Measurements from ENCODE around the gene PCDH19.

Gene PCDH19

DNA sequence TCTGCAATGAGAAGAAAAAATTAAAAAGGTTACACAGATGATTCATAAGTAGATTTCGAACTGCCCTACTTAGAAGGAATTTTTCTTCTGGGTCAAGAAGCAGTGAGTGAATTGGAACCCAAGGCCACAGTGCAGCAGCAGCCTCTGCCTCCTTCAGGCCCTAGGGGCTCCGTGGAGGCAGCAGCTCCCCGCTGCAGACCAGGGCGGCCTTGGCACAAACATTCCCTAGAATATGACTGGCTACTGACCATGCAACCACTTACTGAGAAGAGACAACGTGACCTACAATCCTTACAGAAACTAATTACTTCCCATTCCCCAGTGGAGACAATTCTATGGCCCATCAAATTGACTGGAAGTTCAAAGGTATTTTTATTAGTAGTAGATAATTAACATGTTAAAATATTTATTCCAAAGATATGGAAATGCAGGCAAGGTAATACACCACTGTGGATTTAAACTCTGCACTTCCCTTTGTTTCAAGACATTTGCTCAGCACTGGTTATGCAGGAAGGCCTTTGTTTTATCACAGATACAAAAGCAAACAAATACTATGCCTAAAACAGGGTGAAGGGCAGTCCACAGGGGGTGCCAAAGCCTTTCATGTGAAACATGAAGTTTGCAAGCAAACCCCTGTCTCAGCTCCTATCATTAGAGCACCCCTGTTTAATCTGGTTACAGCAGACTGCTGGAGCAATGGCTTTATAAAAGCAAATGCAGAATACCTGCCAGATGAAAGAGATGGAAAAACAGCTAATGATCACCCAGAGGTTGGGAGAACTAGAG is 59.2 kb downstream of the PCDH19 start:
- H3K9me3 ChIP-seq (ENCODE audit: insufficient read depth, low read length), result no peaks in the 10 kb centered on the region
- no peaks in the 10 kb centered on the region for H3K79me2 ChIP-seq (ENCODE audit: insufficient read depth, low read length)
- no peak overlapping the region for H2AFZ ChIP-seq (ENCODE audit: low read depth, low read length, severe bottlenecking)
- TF ChIP-seq, protein P1, sequence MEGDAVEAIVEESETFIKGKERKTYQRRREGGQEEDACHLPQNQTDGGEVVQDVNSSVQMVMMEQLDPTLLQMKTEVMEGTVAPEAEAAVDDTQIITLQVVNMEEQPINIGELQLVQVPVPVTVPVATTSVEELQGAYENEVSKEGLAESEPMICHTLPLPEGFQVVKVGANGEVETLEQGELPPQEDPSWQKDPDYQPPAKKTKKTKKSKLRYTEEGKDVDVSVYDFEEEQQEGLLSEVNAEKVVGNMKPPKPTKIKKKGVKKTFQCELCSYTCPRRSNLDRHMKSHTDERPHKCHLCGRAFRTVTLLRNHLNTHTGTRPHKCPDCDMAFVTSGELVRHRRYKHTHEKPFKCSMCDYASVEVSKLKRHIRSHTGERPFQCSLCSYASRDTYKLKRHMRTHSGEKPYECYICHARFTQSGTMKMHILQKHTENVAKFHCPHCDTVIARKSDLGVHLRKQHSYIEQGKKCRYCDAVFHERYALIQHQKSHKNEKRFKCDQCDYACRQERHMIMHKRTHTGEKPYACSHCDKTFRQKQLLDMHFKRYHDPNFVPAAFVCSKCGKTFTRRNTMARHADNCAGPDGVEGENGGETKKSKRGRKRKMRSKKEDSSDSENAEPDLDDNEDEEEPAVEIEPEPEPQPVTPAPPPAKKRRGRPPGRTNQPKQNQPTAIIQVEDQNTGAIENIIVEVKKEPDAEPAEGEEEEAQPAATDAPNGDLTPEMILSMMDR (IDR thresholded peaks at IDR 0.05; ENCODE audit: insufficient read depth, low read length, poor library complexity, severe bottlenecking), result no peak
- TF ChIP-seq EZH2phosphoT487 (conservative IDR thresholded peaks at IDR 0.05; ENCODE audit: low read length), result no peak
- no peak overlapping the region for H3K9ac ChIP-seq (ENCODE audit: low read length)
- no peak overlapping the region for H3K4me2 ChIP-seq (ENCODE audit: low read depth, low read length, poor library complexity, severe bottlenecking)
- H3K4me3 ChIP-seq (ENCODE audit: insufficient read depth, low read length, poor library complexity, severe bottlenecking), result no peak overlapping the region
- no peaks in the 10 kb centered on the region for H3K9me2 ChIP-seq (replicated peaks; ENCODE audit: insufficient read depth, low read length)
- H3K27me3 ChIP-seq (ENCODE audit: low read length), result no peaks in the 10 kb centered on the region
- no peaks in the 10 kb centered on the region for H3F3A ChIP-seq (ENCODE audit: insufficient read depth)
- H3K27ac ChIP-seq (ENCODE audit: low read depth, low read length), result no peak overlapping the region
- no peaks in the 10 kb centered on the region for H3K36me3 ChIP-seq (ENCODE audit: low read length)
- no peaks in the 10 kb centered on the region for H4K20me1 ChIP-seq (ENCODE audit: low read depth, low read length)

- H3K9me2 ChIP-seq (replicated peaks; ENCODE audit: insufficient read depth, low read length), result no peaks in the 10 kb centered on the region
- H3K27me3 ChIP-seq (ENCODE audit: low read length), result no peaks in the 10 kb centered on the region
- H3K4me2 ChIP-seq (ENCODE audit: low read depth, low read length, poor library complexity, severe bottlenecking), result no peak overlapping the region
- no peak overlapping the region for H3K4me3 ChIP-seq (ENCODE audit: insufficient read depth, low read length, poor library complexity, severe bottlenecking)
- no peaks in the 10 kb centered on the region for H4K20me1 ChIP-seq (ENCODE audit: low read depth, low read length)
- no peaks in the 10 kb centered on the region for H3K9me3 ChIP-seq (ENCODE audit: insufficient read depth, low read length)
- TF ChIP-seq EZH2phosphoT487 (conservative IDR thresholded peaks at IDR 0.05; ENCODE audit: low read length), result no peak
- TF ChIP-seq, protein P1 (IDR thresholded peaks at IDR 0.05; ENCODE audit: insufficient read depth, low read length, poor library complexity, severe bottlenecking), result no peak
- no peak overlapping the region for H2AFZ ChIP-seq (ENCODE audit: low read depth, low read length, severe bottlenecking)
- no peak overlapping the region for H3K9ac ChIP-seq (ENCODE audit: low read length)
- H3F3A ChIP-seq (ENCODE audit: insufficient read depth), result no peaks in the 10 kb centered on the region
- H3K79me2 ChIP-seq (ENCODE audit: insufficient read depth, low read length), result no peaks in the 10 kb centered on the region
- H3K36me3 ChIP-seq (ENCODE audit: low read length), result no peaks in the 10 kb centered on the region
- no peak overlapping the region for H3K27ac ChIP-seq (ENCODE audit: low read depth, low read length)
Observed at GRCh38 chrX:100349391-100349790, 60.7 kb downstream of the PCDH19 start.

- H3K27me3 ChIP-seq (ENCODE audit: low read length), result no peaks in the 10 kb centered on the region
- H3K9me3 ChIP-seq (ENCODE audit: insufficient read depth, low read length), result no peaks in the 10 kb centered on the region
- H2AFZ ChIP-seq (ENCODE audit: low read depth, low read length, severe bottlenecking), result no peak overlapping the region
- no peaks in the 10 kb centered on the region for H3K36me3 ChIP-seq (ENCODE audit: low read length)
- no peak overlapping the region for H3K27ac ChIP-seq (ENCODE audit: low read depth, low read length)
- no peaks in the 10 kb centered on the region for H3K9me2 ChIP-seq (replicated peaks; ENCODE audit: insufficient read depth, low read length)
- H3K79me2 ChIP-seq (ENCODE audit: insufficient read depth, low read length), result no peaks in the 10 kb centered on the region
- H4K20me1 ChIP-seq (ENCODE audit: low read depth, low read length), result no peaks in the 10 kb centered on the region
- H3K4me3 ChIP-seq (ENCODE audit: insufficient read depth, low read length, poor library complexity, severe bottlenecking), result no peak overlapping the region
- no peak overlapping the region for H3K9ac ChIP-seq (ENCODE audit: low read length)
- H3K4me2 ChIP-seq (ENCODE audit: low read depth, low read length, poor library complexity, severe bottlenecking), result no peak overlapping the region
- H3F3A ChIP-seq (ENCODE audit: insufficient read depth), result no peaks in the 10 kb centered on the region
- TF ChIP-seq, protein P1 (IDR thresholded peaks at IDR 0.05; ENCODE audit: insufficient read depth, low read length, poor library complexity, severe bottlenecking), result no peak
- no peak for TF ChIP-seq EZH2phosphoT487 (conservative IDR thresholded peaks at IDR 0.05; ENCODE audit: low read length)
Observed at GRCh38 chrX:100341142-100341510, 68.9 kb downstream of the PCDH19 start.
